IMR-90 (cell line): ENCODE measurements around the gene ZNF594. TPM values are rescaled to one million over a fixed set of nuclear protein-coding genes. Genes with fewer than 3 reads are reported as not detected.

Experiments used
- ATAC-seq: fragments of 200-7000 bp; cut with Tn5 transposase; 2 replicates; pipeline ENCODE4 v1.9.1; 2020; ENCODE audit warnings: low read depth, mild to moderate bottlenecking, moderate library complexity
- BruUV-seq: library from RNA; stranded (reverse); fragments of 400-500 nt; replicated peaks from 2 replicates; lab custom pipeline; 2021; lab: Mats Ljungman, UMichigan
- CTCF ChIA-PET: fragments of 300-600 bp; formaldehyde crosslinking; extraction: SDS; loops from one replicate; lab custom pipeline; 2021; ENCODE audit warnings: antibody characterized with exemption; lab: Yijun Ruan, JAX
- POLR2A ChIA-PET: fragments of 300-600 bp; sonication (Branson Sonifier 250); formaldehyde crosslinking; loops from one replicate; lab custom pipeline; 2022; ENCODE audit warnings: antibody characterized with exemption; ENCODE audit not compliant: unreplicated experiment; lab: Charles Lee
- DNase-seq: peaks from one replicate; pipeline ENCODE4 v3.0.0; 2013
- H2AFZ ChIP-seq: replicated peaks from 2 replicates; pipeline ENCODE3; 2013; ENCODE audit warnings: low read length, mild to moderate bottlenecking; ENCODE audit not compliant: poor library complexity
- H2AK5ac ChIP-seq: 2 replicates; pipeline ENCODE4 v1.6.1; 2013; ENCODE audit warnings: low read depth, low read length, inconsistent platforms
- H2AK9ac ChIP-seq: replicated peaks from 2 replicates; pipeline ENCODE3; 2013; ENCODE audit warnings: mild to moderate bottlenecking, low read depth, low read length, moderate library complexity; ENCODE audit not compliant: poor library complexity
- H2BK120ac ChIP-seq: 2 replicates; pipeline ENCODE4 v1.6.1; 2013; ENCODE audit warnings: low read depth, low read length, inconsistent platforms
- H2BK15ac ChIP-seq: 3 replicates; pipeline ENCODE4 v1.6.1; 2013; ENCODE audit warnings: low read depth, low read length, inconsistent platforms
- H2BK20ac ChIP-seq: 2 replicates; pipeline ENCODE4 v1.6.1; 2013; ENCODE audit warnings: low read depth, mild to moderate bottlenecking, inconsistent platforms, low read length, moderate library complexity
- H2BK5ac ChIP-seq: 2 replicates; pipeline ENCODE4 v1.6.1; 2013; ENCODE audit warnings: mild to moderate bottlenecking, low read depth, low read length, inconsistent platforms; ENCODE audit not compliant: poor library complexity, severe bottlenecking
- H3K14ac ChIP-seq: replicated peaks from 2 replicates; pipeline ENCODE4 v1.6.1; 2013; ENCODE audit warnings: low read depth, low read length, inconsistent platforms
- H3K18ac ChIP-seq: 2 replicates; pipeline ENCODE4 v1.6.1; 2013; ENCODE audit warnings: low read depth, low read length, control low read depth
- H3K23ac ChIP-seq: 2 replicates; pipeline ENCODE4 v1.6.1; 2013; ENCODE audit warnings: low read depth, low read length, inconsistent platforms
- H3K27ac ChIP-seq: 2 replicates; pipeline ENCODE4 v1.5.1; 2013; ENCODE audit warnings: mild to moderate bottlenecking, control low read depth, low read length; ENCODE audit not compliant: insufficient read depth
- H3K27me3 ChIP-seq: 2 replicates; pipeline ENCODE4 v1.6.1; 2013; ENCODE audit warnings: low read length; ENCODE audit not compliant: control insufficient read depth, insufficient read depth
- H3K36me3 ChIP-seq: 2 replicates; pipeline ENCODE4 v1.6.1; 2013; ENCODE audit warnings: low read length, mixed read lengths; ENCODE audit not compliant: control insufficient read depth, insufficient read depth
- H3K4ac ChIP-seq: 2 replicates; pipeline ENCODE4 v1.6.1; 2013; ENCODE audit warnings: low read depth, low read length, inconsistent platforms
- H3K4me1 ChIP-seq: 2 replicates; pipeline ENCODE4 v1.6.1; 2013; ENCODE audit warnings: low read length, mixed read lengths; ENCODE audit not compliant: control insufficient read depth, insufficient read depth
- H3K4me2 ChIP-seq: 2 replicates; pipeline ENCODE4 v1.6.1; 2013; ENCODE audit warnings: low read depth, mild to moderate bottlenecking, control low read depth, low read length, moderate library complexity
- H3K4me3 ChIP-seq: 2 replicates; pipeline ENCODE4 v1.5.1; 2013; ENCODE audit warnings: low read depth, mild to moderate bottlenecking, control low read depth, low read length, moderate library complexity; ENCODE audit not compliant: insufficient read depth
- H3K56ac ChIP-seq: 2 replicates; pipeline ENCODE4 v1.6.1; 2013; ENCODE audit warnings: low read length, inconsistent platforms; ENCODE audit not compliant: insufficient read depth; ENCODE audit errors: extremely low read depth
- H3K79me1 ChIP-seq, 2 experiments: 2 replicates each; pipeline ENCODE4 v1.6.1; 2013; ENCODE audit warnings: low read length in 2 of 2, inconsistent platforms in 1 of 2, low read depth in 1 of 2
- H3K9ac ChIP-seq: 2 replicates; pipeline ENCODE4 v1.6.1; 2013; ENCODE audit warnings: low read depth, low read length, control low read depth
- H3K9me1 ChIP-seq: 2 replicates; pipeline ENCODE4 v1.6.1; 2013; ENCODE audit warnings: low read length, inconsistent platforms; ENCODE audit not compliant: insufficient read depth
- H3K9me3 ChIP-seq: 2 replicates; pipeline ENCODE4 v1.6.1; 2013; ENCODE audit warnings: low read length; ENCODE audit not compliant: control insufficient read depth, insufficient read depth
- H4K20me1 ChIP-seq: 2 replicates; pipeline ENCODE4 v1.6.1; 2013; ENCODE audit warnings: low read length, inconsistent platforms; ENCODE audit not compliant: insufficient read depth
- H4K5ac ChIP-seq: 2 replicates; pipeline ENCODE4 v1.6.1; 2013; ENCODE audit warnings: mild to moderate bottlenecking, low read depth, low read length, control low read depth
- H4K8ac ChIP-seq, 2 experiments: 2 replicates each; pipeline ENCODE4 v1.6.1; 2013; ENCODE audit warnings: low read depth in 2 of 2, low read length in 2 of 2, control low read depth in 1 of 2, inconsistent platforms in 1 of 2
- H4K91ac ChIP-seq: 2 replicates; pipeline ENCODE4 v1.6.1; 2013; ENCODE audit warnings: low read depth, low read length, inconsistent platforms; ENCODE audit not compliant: insufficient read depth
- FOS ChIP-seq: fragments of 150-350 bp; IDR thresholded peaks from 2 replicates; pipeline ENCODE4 v1.6.1; 2016; ENCODE audit warnings: low read depth, low read length
- MAFK ChIP-seq: IDR thresholded peaks from 2 replicates; pipeline ENCODE4 v1.6.1; 2012; ENCODE audit warnings: low read depth, low read length, improper control_type of control experiment
- RAD21 ChIP-seq: IDR thresholded peaks from 2 replicates; pipeline ENCODE4 v1.6.1; 2012; ENCODE audit warnings: low read length, improper control_type of control experiment
- SMC3 ChIP-seq: fragments of 150-350 bp; IDR thresholded peaks from 2 replicates; pipeline ENCODE4 v1.6.1; 2016; ENCODE audit warnings: low read depth, mild to moderate bottlenecking, antibody characterized with exemption, low read length, moderate library complexity
- WGBS, 2 experiments: methylation state at CpG; one replicate each; pipeline versions ENCODE4 v1.1.5 to v1.1.7; 2013; ENCODE audit warnings: missing lambda C conversion rate in 2 of 2; ENCODE audit not compliant: insufficient read length in 1 of 2; ENCODE audit errors: extremely low coverage in 2 of 2; 5-methylcytosine and 5-hydroxymethylcytosine counted together
- dilution Hi-C: fragments of 300-500 bp; cut with HindIII; formaldehyde crosslinking; loops from one replicate; pipeline ENCODE4 v1.14.3; 2018; ENCODE audit warnings: low sequenced_read_pairs; ENCODE audit not compliant: unreplicated experiment
- in situ Hi-C: fragments of 300-500 bp; cut with MboI; formaldehyde crosslinking; loops from 3 replicates; pipeline ENCODE4 v1.14.3; 2019; ENCODE audit warnings: low sequenced_read_pairs, inconsistent platforms, mixed read lengths
- intact Hi-C: fragments of 100-400 bp; cut with micrococcal nuclease; formaldehyde crosslinking; loops from 2 replicates; pipeline ENCODE4 v1.10.0; 2022
- polyA plus RNA-seq, 3 experiments: library from polyadenylated mRNA; depleted of rRNA; stranded (reverse); fragments of >200 nt; gene quantifications; 2 replicates each; pipeline ENCODE4 v1.2.3, GENCODE V29; 2012; ENCODE audit warnings: low replicate concordance in 1 of 3
- total RNA-seq: library from RNA; depleted of rRNA; stranded (reverse); fragments of >200 nt; gene quantifications from 2 replicates; pipeline ENCODE4 v1.2.3, GENCODE V29; 2012
- TF ChIP-seq, protein P1 (sequence below): conservative IDR thresholded peaks from 2 replicates; pipeline ENCODE4 v1.5.1; 2012; ENCODE audit warnings: mild to moderate bottlenecking, low read depth, low read length, improper control_type of control experiment
- TF ChIP-seq, protein P2 (sequence below): fragments of 150-350 bp; IDR thresholded peaks from 2 replicates; pipeline ENCODE4 v1.6.1; 2017; ENCODE audit warnings: mild to moderate bottlenecking, antibody characterized with exemption, low read length, low read depth

Gene ZNF594
- total and polyA plus RNA-seq, 2 of the 4 experiments (the other 2 are of a cell fraction) = 2.5 to 7.2 TPM

GRCh38 chr17:5198472-5198871 lies 6.8 kb upstream of the ZNF594 start:
- WGBS, 2 experiments = no CpG with 5 or more reads among the region's 7 CpGs
- no peak overlapping the region for H2BK15ac ChIP-seq
- TF ChIP-seq, protein P1, sequence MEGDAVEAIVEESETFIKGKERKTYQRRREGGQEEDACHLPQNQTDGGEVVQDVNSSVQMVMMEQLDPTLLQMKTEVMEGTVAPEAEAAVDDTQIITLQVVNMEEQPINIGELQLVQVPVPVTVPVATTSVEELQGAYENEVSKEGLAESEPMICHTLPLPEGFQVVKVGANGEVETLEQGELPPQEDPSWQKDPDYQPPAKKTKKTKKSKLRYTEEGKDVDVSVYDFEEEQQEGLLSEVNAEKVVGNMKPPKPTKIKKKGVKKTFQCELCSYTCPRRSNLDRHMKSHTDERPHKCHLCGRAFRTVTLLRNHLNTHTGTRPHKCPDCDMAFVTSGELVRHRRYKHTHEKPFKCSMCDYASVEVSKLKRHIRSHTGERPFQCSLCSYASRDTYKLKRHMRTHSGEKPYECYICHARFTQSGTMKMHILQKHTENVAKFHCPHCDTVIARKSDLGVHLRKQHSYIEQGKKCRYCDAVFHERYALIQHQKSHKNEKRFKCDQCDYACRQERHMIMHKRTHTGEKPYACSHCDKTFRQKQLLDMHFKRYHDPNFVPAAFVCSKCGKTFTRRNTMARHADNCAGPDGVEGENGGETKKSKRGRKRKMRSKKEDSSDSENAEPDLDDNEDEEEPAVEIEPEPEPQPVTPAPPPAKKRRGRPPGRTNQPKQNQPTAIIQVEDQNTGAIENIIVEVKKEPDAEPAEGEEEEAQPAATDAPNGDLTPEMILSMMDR = no peak
- TF ChIP-seq SMC3 (no peak), MAFK (no peak), FOS (no peak), RAD21 (no peak)
- TF ChIP-seq, protein P2, sequence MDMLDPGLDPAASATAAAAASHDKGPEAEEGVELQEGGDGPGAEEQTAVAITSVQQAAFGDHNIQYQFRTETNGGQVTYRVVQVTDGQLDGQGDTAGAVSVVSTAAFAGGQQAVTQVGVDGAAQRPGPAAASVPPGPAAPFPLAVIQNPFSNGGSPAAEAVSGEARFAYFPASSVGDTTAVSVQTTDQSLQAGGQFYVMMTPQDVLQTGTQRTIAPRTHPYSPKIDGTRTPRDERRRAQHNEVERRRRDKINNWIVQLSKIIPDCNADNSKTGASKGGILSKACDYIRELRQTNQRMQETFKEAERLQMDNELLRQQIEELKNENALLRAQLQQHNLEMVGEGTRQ = no peak
- H4K20me1 ChIP-seq = no peaks in the 10 kb centered on the region
- H3K4me1 ChIP-seq = peaks cover 3% of the 10 kb centered on the region; the same call in 1 of the 2 replicates
- H3K56ac ChIP-seq = no peak overlapping the region
- CTCF ChIA-PET = no interaction called here
- H3K27me3 ChIP-seq = no peaks in the 10 kb centered on the region
- intact Hi-C loops = loop anchor here (1.0 kb wide), 1 partner anchor 39 kb away; no protein-coding TSS in a partner anchor
- no peak for DNase-seq
- H3K4me3 ChIP-seq = no peak overlapping the region
- no peak overlapping the region for H2BK5ac ChIP-seq
- no peak overlapping the region for H3K9ac ChIP-seq
- no peak overlapping the region for H2AK5ac ChIP-seq
- no peak overlapping the region for H3K23ac ChIP-seq
- H3K18ac ChIP-seq = no peak overlapping the region
- dilution Hi-C loops = no loop called here
- no peak overlapping the region for H2BK20ac ChIP-seq
- peaks cover 3% of the 10 kb centered on the region; the same call in 1 of the 2 replicates for H3K9me1 ChIP-seq
- no peaks in the 10 kb centered on the region for H3K36me3 ChIP-seq
- no peak overlapping the region for H3K4ac ChIP-seq
- POLR2A ChIA-PET = no interaction called here
- no peak for ATAC-seq
- BruUV-seq = no TSS peak
- H2AFZ ChIP-seq = no peak overlapping the region
- no peak overlapping the region for H4K5ac ChIP-seq
- no peak overlapping the region for H3K4me2 ChIP-seq
- no peak overlapping the region for H4K8ac ChIP-seq
- no peak overlapping the region for H3K27ac ChIP-seq
- no peak overlapping the region for H2AK9ac ChIP-seq
- no peak overlapping the region for H3K14ac ChIP-seq
- peaks cover 0 to 2% of the 10 kb centered on the region in 2 experiments; a peak in 2 of 4 replicates for H3K79me1 ChIP-seq
- no peak overlapping the region for H2BK120ac ChIP-seq
- in situ Hi-C loops = no loop called here
- no peak overlapping the region for H4K91ac ChIP-seq
- H3K9me3 ChIP-seq = no peaks in the 10 kb centered on the region
